GM04504 (cell line): Measurements from ENCODE around the gene HIC1.

ENCODE experiments used
- DNase-seq: peaks from one replicate; pipeline ENCODE4 v3.0.0-alpha.2; 2012; ENCODE audit warnings: low read depth

Gene HIC1

DNA sequence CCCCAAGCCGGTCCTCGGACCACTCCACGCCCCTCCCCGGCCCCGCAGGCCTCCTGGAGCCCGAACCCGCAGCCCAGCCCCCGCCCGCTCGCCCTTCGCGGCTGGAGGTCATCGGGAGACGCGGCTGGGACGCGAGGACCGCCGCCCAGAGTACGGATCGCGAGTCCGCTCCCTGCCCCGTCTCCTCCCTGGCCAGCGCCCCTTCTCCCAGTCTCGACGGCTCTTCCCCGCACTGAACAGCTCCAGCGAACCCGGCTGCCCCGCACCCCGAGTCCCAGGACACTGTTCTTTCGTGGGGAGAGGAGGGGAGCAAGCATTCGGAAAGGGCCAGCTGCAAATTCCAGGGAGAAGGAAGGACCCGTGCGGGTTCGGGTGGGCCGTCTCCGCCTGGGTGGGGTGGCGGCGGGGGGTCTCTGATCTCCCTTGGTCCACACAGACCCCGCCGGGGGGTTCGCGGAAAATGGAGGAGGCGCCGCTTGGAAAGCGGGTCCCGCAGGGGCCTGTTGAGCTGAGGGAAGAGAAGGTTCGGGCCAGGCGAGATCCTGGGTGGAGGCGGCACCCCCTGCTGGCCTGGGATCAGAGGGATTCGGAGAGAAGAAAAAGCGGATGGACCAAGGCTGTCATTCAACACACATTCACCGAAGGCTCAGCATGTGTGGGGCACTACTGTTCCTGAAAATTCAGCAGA lies 29.1 kb upstream of the HIC1 start:
- DNase-seq: no peak

DNA sequence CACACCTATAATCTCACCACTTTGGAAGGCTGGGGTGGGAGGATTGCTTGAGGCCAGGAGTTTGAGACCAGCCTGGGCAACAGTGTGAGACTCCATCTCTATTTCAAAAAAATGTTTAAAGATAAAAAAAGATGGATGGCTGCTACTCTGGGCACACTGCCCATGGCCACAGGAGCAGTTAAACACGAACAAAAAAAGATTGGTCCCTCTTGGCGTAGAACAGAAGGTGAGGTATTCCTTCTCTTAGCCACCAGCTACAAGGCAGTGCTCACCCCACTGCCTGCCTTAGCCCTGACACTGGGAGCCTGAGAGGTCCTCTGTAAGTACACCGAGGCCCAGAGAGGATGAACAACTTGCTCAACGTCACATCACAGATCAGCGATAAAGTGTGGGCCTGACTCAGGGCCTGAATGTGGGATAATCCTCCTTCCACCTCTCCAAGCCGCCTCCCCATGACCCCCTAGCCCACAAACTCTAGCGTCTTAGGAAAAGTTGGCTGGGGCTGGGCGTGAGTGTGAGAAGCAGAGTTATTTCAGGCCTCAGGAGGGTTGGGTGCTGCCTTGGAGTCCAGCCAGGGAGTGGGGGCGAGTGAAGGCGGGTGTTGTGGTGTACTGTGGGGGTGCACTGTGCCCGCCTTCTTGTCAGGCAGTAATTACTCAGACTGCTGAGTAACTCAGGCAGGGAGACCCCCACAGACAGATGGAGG lies 27.2 kb upstream of the HIC1 start:
- no peak for DNase-seq

DNA sequence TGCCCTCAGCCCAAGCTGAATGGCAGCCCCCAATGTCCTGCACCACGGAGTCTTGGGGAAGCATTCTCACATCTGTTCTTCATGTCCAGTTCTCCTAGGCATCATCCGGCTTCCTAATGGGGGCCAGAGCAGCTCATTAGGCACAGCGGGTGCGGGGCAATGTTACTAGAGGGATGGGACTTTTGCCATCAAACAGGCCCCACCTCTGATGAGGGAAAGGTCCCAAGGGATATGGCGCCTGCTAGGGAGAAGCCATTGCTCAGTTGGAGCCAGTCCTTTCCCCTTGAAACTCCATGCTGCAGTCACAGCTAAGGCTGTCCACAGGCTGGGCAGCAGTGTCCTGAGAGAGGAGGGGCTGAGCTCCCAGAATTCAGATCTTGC lies 26.7 kb upstream of the HIC1 start:
- no peak for DNase-seq

DNA sequence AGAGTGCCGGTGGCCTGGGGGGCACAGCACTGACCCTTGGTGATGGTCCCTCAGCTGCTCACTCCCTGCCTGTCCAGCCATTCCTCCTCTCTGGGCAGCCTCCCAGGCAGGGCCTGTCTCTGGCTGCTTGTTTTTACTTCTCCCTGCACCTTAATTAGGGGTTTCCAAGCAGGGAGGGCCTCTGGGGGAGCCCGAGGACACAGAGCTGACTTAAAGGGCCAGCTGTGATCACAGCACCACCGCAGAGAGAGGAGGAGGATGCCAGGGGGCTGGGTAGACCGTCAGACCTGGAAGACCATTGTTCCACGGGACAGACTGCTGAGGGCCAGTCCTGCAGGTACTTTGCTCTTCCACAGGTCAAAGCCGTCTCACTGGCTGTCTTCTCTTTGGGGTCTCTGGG lies 26.2 kb upstream of the HIC1 start:
- no peak for DNase-seq

DNA sequence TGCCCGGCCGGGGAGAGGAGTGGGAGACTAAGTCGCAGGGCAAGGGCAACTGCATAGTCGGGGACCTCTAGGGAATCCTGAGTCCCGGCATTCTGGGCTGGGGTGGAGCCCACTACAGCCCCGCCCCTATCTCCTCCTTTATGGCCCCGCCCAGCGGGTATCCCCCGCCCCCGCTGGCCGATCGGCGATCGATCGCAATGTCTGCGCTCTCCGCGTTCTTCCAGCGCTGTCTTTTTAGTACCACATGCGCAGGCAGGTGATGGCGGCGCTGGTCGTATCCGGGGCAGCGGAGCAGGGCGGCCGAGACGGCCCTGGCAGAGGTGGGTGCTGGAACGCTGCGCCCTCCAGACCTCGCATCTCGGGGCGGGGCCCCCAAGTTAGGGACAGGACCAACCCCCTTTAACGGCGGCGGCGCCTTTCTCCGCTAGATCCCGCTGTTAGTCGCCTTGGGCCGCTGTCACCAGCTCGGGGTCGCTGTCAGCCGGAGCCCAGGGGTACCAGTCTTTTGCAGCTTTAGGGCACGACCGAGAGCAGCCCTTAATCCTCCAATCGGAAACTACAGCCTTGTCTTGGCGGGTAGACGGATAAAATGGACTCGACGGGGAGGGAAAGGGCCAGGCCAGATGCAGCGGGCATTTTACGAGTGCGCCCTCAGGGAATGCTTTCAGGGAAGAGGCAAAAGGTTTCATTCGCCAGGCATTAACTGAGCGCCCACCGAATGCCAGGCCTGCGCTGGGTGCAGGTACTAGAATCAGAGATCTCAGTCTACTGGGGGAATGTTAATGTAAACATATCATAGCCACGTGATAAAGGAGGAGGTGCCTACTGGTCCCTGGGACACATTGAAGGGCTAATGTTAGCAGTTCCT lies 24.8 kb upstream of the HIC1 start, which contains the start of gene DPH1:
TSS of gene DPH1 (plus strand) at position 243 of the 868 bp plus-strand sequence. CDS start at position 260, 17 bp downstream.
- peak; percentile 84 for DNase-seq

DNA sequence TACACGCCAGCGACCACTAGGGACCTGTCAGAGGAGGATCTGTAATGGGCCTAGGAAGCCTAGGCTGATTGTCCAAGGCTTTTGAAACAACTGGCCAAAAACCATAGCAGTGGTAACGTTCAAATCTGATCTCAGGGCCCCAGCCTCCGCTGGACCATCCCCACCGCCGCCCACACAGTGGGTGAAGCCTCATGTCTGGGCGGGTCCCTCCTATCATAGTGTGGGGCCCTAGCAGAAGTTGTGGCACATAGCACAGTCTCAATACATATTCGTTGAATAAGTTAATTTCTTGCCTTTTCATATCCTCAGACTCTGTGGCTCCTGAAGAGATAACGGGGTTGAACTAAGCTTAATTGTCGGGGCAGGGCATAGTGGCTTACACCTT lies 24.1 kb upstream of the HIC1 start:
- DNase-seq: peak; percentile 81

DNA sequence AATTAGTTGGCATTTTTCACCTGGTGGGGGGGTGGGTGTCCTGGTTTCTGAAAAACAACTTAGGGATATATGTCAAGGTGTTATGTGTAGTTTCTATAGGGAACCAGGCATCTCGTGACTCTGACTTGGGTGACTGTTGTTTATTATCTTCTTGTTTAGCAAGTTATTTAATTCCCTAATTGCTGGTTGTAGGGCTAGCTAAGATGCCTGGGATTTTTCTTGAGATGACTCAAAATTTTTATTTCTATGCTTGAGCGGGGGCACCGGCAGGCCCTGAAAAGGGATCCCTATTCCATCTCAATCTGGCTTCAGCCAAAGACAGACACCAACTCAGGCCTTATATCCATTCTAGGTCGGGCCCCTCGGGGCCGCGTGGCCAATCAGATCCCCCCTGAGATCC lies 21.8 kb upstream of the HIC1 start:
- no peak for DNase-seq

DNA sequence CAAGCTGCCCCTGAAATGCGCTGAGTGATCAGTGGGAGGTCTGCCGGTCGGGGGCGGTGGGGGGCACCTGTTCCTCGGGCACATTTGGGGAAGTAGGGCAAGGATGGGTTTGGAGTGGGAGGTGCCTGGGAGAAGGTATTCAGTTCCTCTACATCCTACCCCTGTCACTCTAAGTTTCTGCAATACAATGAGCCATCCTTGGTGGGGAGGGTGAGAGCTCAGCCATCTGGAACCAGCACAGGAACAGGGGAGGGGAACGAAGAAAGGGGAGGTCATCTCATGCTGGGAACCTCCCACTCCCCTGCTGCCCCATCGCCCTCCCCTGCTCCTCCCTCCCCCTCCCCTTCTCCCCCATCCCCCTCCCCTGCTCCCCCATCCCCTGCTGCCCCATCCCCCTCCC lies 20.7 kb upstream of the HIC1 start:
- peak; percentile 64 for DNase-seq

DNA sequence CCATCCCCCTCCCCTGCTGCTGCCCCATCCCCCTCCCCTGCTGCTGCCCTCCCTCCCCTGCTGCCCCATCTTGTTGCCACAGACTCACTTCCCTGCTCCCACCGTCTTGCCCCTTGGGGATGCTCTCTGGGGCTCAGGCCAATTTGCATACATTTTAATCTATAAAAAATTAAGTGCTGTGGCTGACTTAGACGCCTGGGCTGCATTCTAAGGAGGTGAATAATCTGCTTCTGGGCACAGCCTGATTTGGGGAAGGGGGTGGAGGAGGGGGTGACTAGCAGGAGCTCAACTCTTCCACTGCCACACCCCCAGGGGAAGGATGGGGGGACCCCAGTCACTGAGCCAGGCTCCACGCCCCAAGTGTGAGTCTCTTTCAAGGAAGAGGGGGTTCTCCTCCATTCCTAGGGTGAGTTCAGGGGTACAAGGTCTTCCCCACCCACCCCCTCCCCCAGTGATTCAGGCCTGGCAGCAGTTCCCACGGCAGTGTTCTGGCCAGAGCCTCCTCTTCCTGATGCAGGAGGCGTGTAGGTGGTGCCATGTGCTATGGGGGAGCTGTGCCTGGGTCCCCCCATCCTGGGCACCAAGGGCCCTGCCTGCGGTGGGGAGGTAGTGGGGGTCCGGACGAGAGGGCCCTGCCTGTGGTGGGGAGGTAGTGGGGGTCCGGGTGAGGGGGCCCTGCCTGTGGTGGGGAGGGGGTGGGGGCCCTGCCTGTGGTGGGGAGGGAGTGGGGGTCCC lies 19.9 kb upstream of the HIC1 start:
- DNase-seq: peak; percentile 84

DNA sequence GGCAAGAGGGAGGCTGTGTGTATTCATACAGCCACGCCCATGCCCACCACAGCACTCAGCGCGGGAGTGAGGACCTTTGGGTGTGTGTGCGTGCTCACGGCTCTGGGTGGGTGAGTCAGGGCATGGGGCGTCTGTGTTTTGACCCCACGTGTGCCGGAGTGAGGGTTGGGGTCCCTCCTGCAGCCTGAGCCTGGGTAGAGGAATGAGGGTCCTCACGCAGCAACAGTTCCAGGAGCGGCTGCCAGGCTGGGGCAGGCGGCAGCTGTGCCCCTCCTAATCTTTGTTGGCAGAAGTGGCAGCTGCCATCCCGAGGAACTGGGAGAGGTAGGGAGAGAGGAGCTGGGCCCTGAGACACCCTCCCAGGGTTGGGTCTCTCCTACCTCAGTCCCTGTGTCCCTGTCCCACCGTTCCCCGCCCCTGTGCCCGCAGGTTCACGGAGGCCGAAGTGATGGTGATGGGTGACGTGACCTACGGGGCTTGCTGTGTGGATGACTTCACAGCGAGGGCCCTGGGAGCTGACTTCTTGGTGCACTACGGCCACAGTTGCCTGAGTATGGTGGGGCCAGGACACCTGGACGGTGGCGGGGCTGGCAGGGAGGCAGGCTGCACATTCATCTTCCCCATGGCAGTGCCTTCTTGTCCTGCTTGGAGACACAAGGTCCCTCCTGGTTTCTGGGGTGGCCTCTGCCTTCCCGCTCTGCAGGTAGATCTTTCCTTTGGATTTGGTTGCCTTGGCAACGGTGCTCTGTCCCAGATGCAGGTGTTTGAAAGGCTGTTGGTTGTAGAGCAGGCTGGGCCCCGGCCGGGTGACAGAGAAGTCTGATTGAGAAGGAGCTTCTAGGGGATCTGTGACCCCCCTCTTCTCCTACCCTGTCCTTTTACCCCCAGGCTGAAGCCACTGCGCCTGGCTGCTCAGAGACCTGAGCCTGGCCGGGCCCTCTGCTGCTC lies 19.1 kb upstream of the HIC1 start:
- no peak for DNase-seq

DNA sequence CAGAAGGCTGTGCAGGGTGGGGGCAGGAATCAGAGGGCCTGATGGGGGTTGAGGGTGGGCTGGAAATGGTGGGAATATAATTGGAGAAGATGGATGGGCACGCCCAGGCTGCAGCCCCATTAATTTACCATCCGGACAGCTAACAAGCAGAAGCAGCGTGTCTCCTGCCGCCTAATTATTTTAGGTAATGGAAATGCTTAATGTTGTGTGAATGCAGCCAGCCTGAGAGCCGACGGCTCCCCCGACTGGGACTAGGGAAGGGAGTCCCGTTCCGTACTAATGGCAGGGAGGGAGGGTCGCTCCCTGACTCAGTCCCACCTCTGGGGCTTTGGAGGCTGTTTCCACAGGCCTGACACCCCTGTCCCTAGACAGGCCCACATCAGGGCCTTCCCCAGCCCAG lies 17.7 kb upstream of the HIC1 start:
- no peak for DNase-seq

DNA sequence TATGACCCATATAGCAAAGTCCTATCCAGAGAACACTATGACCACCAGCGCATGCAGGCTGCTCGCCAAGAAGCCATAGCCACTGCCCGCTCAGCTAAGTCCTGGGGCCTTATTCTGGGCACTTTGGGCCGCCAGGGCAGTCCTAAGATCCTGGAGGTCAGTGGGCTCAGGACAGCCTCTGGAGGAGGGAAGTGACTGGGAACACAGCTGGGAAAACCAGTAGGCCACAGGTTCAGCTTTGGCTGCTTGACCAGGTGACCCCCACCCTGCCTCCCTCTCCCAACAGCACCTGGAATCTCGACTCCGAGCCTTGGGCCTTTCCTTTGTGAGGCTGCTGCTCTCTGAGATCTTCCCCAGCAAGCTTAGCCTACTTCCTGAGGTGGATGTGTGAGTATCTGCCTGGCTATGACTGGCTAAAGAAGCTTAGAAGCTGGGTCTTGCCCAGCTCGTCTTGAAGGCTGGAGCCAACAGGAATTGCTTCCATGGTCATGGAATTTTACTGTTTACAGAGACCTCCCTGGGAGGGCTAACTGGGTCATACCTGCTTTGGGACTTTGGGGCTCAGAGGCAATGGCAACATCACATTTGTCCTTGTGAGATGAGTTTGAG lies 14.6 kb upstream of the HIC1 start:
- DNase-seq: no peak

DNA sequence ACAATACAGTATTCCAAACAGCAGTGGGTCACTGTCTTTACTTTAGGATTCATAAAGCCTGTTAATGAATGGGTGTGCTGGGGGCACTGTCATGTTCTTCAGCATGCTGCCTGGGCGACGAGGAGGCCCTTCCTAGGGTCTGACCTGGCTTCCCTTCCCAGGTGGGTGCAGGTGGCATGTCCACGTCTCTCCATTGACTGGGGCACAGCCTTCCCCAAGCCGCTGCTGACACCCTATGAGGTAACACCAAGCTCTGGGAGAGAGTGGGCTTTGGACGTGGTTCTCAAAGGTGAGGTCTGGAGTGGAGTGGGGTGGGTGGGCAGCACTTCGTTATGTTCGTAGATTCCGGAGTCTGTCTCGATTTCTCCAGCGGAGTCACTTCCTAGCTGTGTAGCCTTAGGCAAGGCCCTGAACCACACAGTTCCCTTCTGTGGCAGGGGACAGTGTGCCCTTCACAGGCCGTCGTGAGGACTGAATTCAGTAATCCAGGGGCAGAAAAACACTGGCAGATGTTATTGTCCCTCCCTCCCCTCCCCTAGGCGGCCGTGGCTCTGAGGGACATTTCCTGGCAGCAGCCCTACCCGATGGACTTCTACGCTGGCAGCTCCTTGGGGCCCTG lies 13.9 kb upstream of the HIC1 start:
- DNase-seq: no peak

DNA sequence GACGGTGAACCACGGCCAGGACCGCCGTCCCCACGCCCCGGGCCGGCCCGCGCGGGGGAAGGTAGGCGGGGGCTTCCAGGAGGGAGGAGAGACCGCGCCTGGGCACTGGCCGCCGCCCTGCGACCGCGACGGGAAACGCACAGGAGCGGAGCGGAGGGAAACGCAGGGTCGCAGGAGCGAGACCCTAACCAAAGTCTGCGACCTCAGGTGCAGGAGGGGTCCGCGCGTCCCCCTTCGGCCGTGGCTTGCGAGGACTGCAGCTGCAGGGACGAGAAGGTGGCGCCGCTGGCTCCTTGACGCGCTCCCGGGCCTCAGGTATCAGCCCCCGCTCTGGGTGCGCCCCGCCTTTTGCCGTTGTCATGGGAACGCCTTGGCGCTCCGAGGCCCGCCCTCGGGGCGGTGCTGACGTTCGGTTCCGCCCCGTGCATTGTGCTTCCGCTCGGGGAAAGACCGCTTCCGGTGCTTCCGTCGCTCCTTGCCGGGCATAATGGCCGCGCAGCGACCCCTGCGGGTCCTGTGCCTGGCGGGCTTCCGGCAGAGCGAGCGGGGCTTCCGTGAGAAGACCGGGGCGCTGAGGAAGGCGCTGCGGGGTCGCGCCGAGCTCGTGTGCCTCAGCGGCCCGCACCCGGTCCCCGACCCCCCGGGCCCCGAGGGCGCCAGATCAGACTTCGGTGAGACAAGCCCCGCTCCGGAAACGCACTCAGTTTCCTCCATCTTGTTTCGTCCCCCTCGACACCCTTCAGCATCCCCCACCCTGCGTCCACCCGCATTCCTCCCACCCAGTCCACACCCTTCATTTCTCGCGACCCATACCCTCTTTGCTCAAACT lies 13.1 kb upstream of the HIC1 start, which contains the start of gene OVCA2:
TSS of gene OVCA2 (plus strand) at position 462 of the 829 bp plus-strand sequence. CDS start at position 488, 26 bp downstream.
- DNase-seq: peak; percentile 95

DNA sequence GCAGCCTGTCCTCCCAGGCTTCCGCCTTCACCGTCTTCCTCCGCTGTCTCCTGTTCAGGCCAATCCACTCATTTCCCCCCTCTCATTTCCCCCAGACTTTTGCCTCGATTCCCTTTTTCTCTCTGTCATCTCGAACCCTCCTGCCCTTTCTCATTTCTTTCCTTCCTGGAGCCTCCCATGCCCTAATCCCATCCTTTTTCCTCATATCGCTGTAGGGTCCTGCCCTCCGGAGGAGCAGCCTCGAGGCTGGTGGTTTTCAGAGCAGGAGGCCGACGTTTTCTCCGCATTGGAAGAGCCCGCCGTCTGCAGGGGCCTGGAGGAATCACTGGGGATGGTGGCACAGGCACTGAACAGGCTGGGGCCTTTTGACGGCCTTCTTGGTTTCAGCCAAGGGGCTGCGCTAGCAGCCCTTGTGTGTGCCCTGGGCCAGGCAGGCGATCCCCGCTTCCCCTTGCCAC lies 12.5 kb upstream of the HIC1 start:
- no peak for DNase-seq

DNA sequence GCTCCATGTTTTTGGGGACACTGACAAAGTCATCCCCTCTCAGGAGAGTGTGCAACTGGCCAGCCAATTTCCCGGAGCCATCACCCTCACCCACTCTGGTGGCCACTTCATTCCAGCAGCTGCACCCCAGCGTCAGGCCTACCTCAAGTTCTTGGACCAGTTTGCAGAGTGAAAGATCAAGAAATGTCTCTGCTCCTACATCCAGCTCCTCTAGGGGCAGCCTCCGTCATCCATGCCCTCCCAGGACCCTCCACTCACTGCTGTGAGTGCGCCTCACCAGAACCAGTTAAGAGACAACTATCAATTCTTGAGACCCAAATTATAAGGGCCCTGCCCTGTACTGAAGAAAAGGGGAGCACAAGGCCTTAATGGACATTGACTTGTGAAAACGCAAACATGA lies 12.0 kb upstream of the HIC1 start:
- no peak for DNase-seq

DNA sequence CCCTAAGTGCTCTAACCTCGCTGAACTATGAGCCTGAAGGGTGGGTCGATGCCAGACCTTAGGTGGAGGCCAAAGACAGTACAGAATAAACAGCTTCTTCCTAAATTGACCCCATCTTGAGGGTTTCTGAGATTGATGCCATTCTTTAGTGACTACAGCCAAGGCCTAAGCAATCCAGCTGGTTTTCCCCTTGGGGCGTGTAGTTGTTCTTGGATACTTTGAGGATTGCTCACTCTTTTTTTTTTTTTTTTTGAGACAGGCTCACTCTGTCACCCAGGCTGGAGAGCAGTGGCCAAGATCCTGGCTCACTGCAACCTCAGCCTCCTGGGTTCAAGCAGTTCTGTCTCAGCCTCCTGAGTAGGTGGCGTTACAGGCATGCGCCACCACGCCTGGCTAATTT lies 11.1 kb upstream of the HIC1 start:
- DNase-seq: no peak

DNA sequence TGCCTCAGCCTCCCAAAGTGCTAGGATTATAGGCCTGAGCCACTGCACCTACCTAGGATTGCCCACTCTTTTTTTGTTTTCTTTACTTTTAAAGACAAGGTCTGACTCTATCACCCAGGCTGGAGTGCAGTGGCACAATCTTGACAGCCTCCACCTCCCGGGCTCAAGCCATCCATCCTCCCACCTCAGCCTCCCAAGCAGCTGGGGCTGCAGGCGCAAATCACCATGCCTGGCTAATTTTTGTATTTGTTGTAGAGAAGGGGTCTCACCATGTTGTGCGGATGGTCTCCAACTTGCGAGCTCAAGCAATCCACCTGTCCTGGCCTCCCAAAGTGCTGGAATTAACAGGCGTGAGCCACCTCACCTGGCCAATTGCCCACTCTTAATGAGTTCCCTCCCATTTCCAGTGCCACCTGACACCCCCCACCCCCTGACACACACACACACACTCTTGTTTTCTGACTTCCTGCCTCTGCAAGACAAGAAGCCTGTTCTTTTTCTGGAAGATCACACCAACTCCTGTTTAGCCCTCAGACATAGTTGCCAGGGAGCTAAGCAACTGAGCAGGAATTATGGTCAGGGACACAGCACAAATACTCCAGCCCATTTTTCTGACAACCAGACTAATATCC lies 10.5 kb upstream of the HIC1 start:
- DNase-seq: no peak

DNA sequence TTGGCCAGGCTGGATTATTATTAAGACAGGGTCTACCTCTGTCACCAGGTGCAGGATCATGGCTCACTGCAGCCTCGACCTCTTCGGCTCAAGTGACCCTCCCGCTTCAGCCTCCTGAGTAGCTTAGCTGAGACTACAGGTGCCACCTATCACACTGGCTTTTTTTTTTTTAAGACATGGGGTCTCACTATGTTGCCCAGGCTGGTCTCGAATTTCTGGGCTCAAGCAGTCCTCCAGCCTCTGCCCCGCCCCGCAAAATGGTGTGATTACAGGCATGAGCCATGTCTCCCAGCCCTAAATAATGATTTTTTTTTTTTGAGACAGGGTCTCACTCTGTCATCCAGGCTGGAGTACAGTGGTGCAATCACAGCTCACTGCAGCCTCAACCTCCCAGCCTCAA lies 7.3 kb upstream of the HIC1 start:
- DNase-seq: no peak
